GM23248 (cell line): ENCODE data around the gene ZNF570. TPM values are rescaled to one million over a fixed set of nuclear protein-coding genes. Genes with fewer than 3 reads are reported as not detected.
A peak's percentile ranks its signal among the peaks of the same experiment; 100 is the strongest.

Experiments
- DNase-seq: peaks from one replicate; pipeline ENCODE4 v3.0.0-alpha.2; 2015
- H2AFZ ChIP-seq: fragments of 200-600 bp; sonication (generic); 2 replicates; pipeline ENCODE4 v1.6.1; 2016; ENCODE audit warnings: antibody characterized with exemption
- H3F3A ChIP-seq: fragments of 200-600 bp; sonication (generic); 2 replicates; pipeline ENCODE4 v1.6.1; 2016; ENCODE audit warnings: mild to moderate bottlenecking, antibody characterized with exemption, mixed run types; ENCODE audit not compliant: insufficient read depth
- H3K27ac ChIP-seq: fragments of 200-600 bp; sonication (generic); 2 replicates; pipeline ENCODE4 v1.5.1; 2016; ENCODE audit warnings: mild to moderate bottlenecking
- H3K27me3 ChIP-seq: fragments of 200-600 bp; sonication (generic); replicated peaks from 2 replicates; pipeline ENCODE4 v1.6.1; 2016; ENCODE audit warnings: mild to moderate bottlenecking; ENCODE audit not compliant: insufficient read depth
- H3K36me3 ChIP-seq: fragments of 200-600 bp; sonication (generic); 2 replicates; pipeline ENCODE4 v1.6.1; 2016; ENCODE audit warnings: low read depth, mild to moderate bottlenecking
- H3K4me1 ChIP-seq: fragments of 200-600 bp; sonication (generic); 2 replicates; pipeline ENCODE4 v1.6.1; 2016; ENCODE audit warnings: mild to moderate bottlenecking; ENCODE audit not compliant: insufficient read depth
- H3K4me2 ChIP-seq: fragments of 200-600 bp; sonication (generic); one replicate; pipeline ENCODE4 v1.6.1; 2016; ENCODE audit warnings: mild to moderate bottlenecking; ENCODE audit not compliant: unreplicated experiment
- H3K4me3 ChIP-seq: fragments of 200-600 bp; sonication (generic); 2 replicates; pipeline ENCODE4 v1.5.1; 2016; ENCODE audit warnings: mild to moderate bottlenecking
- H3K79me2 ChIP-seq: fragments of 200-600 bp; sonication (generic); 2 replicates; pipeline ENCODE4 v1.6.1; 2016; ENCODE audit warnings: mild to moderate bottlenecking; ENCODE audit not compliant: insufficient read depth
- H3K9ac ChIP-seq: fragments of 200-600 bp; sonication (generic); 2 replicates; pipeline ENCODE4 v1.6.1; 2016; ENCODE audit warnings: mild to moderate bottlenecking
- H3K9me2 ChIP-seq: fragments of 200-600 bp; sonication (generic); 2 replicates; pipeline ENCODE4 v1.6.1; 2016; ENCODE audit warnings: mixed run types, mild to moderate bottlenecking, moderate library complexity; ENCODE audit not compliant: insufficient read depth
- H3K9me3 ChIP-seq: fragments of 200-600 bp; sonication (generic); one replicate; pipeline ENCODE4 v1.6.1; 2017; ENCODE audit warnings: low read depth
- H4K20me1 ChIP-seq: fragments of 200-600 bp; sonication (generic); 2 replicates; pipeline ENCODE4 v1.6.0; 2016; ENCODE audit not compliant: insufficient read depth
- EZH2 ChIP-seq: fragments of 200-600 bp; sonication (generic); IDR thresholded peaks from 2 replicates; pipeline ENCODE4 v1.6.1; 2018; ENCODE audit warnings: antibody characterized with exemption, mild to moderate bottlenecking; ENCODE audit not compliant: insufficient read depth, poor library complexity, severe bottlenecking
- EZH2phosphoT487 ChIP-seq: fragments of 200-600 bp; sonication (generic); IDR thresholded peaks from 2 replicates; pipeline ENCODE4 v1.6.1; 2018; ENCODE audit warnings: antibody characterized with exemption, moderate library complexity, mild to moderate bottlenecking, low read depth; ENCODE audit not compliant: insufficient read depth
- WGBS, 2 experiments: methylation state at CpG; one replicate each; pipeline ENCODE4 v1.1.6; 2015 to 2017; ENCODE audit warnings: low lambda C conversion rate in 2 of 2, low coverage in 1 of 2; ENCODE audit errors: missing lambda C conversion rate in 2 of 2; 5-methylcytosine and 5-hydroxymethylcytosine counted together
- in situ Hi-C: fragments of 300-500 bp; cut with MboI; formaldehyde crosslinking; loops from 2 replicates; pipeline ENCODE4 v1.15.0; 2020
- polyA plus RNA-seq: library from polyadenylated mRNA; unstranded; fragments of >200 nt; fragmentation: Nextera tagmentation; extraction: Ambion mirVana; gene quantifications from 2 replicates; pipeline ENCODE4 v1.2.1, GENCODE V29; 2016
- total RNA-seq: library from RNA; depleted of rRNA; stranded (reverse); fragments of >200 nt; shearing (Covaris generic); gene quantifications from 2 replicates; pipeline ENCODE4 v1.2.3, GENCODE V29; 2014; rRNA removed

Gene ZNF570
- total and polyA plus RNA-seq, 2 experiments from 2014 or later = 2.5 to 6.7 TPM

DNA sequence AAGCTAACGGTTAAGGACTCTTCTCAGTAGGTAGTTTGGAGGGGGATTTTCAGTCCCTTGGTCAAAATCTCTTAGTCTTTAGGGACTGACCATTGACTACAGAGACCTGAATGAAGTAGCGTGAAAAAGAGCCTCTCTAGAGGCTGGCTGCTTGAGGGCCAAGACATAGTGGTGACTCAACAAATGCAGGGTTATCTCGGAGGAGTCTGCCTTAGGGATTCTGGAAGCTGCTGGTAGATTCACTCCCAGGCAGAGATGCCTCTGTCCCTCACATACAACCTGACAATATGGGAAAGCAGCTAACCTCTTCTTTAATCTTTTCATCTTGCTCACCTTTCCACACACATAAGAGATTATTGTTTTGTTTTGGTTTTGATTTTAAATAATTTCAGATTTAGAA is 42.7 kb downstream of the ZNF570 start:
- H3K4me1 ChIP-seq = no peaks in the 10 kb centered on the region
- no peak overlapping the region for H3K4me3 ChIP-seq
- no peaks in the 10 kb centered on the region for H4K20me1 ChIP-seq
- no peak for DNase-seq
- H3K9ac ChIP-seq = no peak overlapping the region
- H3K79me2 ChIP-seq = no peaks in the 10 kb centered on the region
- H3K36me3 ChIP-seq = peaks cover 18% of the 10 kb centered on the region
- TF ChIP-seq EZH2phosphoT487 (no peak), EZH2 (no peak)
- in situ Hi-C loops = no loop called here
- 69 to 91% methylated on average over 3 of the region's 3 CpGs for WGBS, 2 experiments
- H3K4me2 ChIP-seq = no peak overlapping the region
- no peaks in the 10 kb centered on the region for H3F3A ChIP-seq
- no peak overlapping the region for H3K27ac ChIP-seq
- no peaks in the 10 kb centered on the region for H3K9me2 ChIP-seq
- H3K9me3 ChIP-seq = peaks cover 5% of the 10 kb centered on the region
- no peak overlapping the region for H2AFZ ChIP-seq
- no peaks in the 10 kb centered on the region for H3K27me3 ChIP-seq

DNA sequence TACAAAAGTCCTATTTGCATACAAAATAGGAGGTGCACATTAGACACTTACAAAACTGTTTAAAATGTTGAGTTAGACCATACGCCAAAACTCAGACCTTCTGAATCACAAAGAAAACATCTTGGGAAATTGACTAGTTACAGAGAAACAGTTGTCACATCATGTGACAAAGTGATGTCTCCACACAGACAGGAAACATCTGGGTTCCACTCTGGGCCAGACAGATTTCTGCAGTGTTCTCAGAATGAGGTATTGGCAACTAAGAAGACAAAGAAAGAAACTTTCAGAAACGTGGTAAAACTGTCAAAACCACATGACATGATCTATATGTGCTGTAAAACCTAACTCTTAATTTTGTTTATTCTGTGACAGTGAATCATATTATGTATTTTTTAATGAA is 44.2 kb downstream of the ZNF570 start:
- Histone ChIP-seq H2AFZ (no peak overlapping the region), H3K79me2 (no peaks in the 10 kb centered on the region), H4K20me1 (no peaks in the 10 kb centered on the region), H3K4me1 (no peaks in the 10 kb centered on the region), H3K27me3 (no peaks in the 10 kb centered on the region), H3F3A (no peaks in the 10 kb centered on the region), H3K27ac (no peak overlapping the region), H3K36me3 (peaks cover 22% of the 10 kb centered on the region), H3K9ac (no peak overlapping the region), H3K9me2 (no peaks in the 10 kb centered on the region), H3K4me2 (no peak overlapping the region), H3K9me3 (peaks cover 5% of the 10 kb centered on the region), H3K4me3 (no peak overlapping the region)
- DNase-seq = no peak
- WGBS, 2 experiments = 30 to 37% methylated on average over 2 of the region's 2 CpGs
- TF ChIP-seq EZH2phosphoT487 (no peak), EZH2 (no peak)
- in situ Hi-C loops = no loop called here

DNA sequence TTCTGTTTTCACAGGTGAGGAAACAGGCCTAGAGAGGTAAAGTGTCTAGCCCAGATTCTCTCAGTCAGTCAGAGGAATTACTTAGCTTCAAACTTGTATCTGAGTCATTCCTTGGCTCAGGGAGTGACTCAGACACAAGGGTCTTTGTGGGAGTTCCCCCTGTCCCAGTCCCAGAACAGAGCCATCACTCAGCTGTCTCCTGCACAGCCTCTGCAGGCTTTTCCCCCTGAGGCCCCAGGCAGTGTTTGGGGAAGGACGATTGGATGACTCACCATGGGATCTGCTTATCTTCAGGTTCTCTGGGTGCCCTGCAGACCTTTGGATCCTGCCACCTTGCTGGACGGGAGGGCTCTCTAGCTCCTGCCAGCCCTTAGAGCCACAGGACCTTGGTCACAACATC is 50.7 kb downstream of the ZNF570 start:
- Histone ChIP-seq H3K79me2 (no peaks in the 10 kb centered on the region), H3K4me1 (no peaks in the 10 kb centered on the region), H3K9me3 (no peaks in the 10 kb centered on the region), H3K9ac (no peak overlapping the region), H3K27me3 (no peaks in the 10 kb centered on the region), H3K36me3 (peaks cover 15% of the 10 kb centered on the region; the same call in 1 of the 2 replicates), H4K20me1 (no peaks in the 10 kb centered on the region), H3K27ac (no peak overlapping the region), H3F3A (no peaks in the 10 kb centered on the region), H3K4me2 (no peak overlapping the region), H3K4me3 (no peak overlapping the region), H2AFZ (no peak overlapping the region), H3K9me2 (no peaks in the 10 kb centered on the region)
- in situ Hi-C loops = no loop called here
- no peak for TF ChIP-seq EZH2phosphoT487
- TF ChIP-seq EZH2 = no peak
- DNase-seq = no peak
- 44 to 83% methylated on average over 2 of the region's 2 CpGs for WGBS, 2 experiments

GRCh38 chr19:37537391-37537947 is 68.3 kb downstream of the ZNF570 start:
- 73 to 78% methylated on average over 7 of the region's 7 CpGs for WGBS, 2 experiments
- Histone ChIP-seq H3K4me3 (no peak overlapping the region), H3K27me3 (no peaks in the 10 kb centered on the region), H3F3A (no peaks in the 10 kb centered on the region), H3K9me3 (no peaks in the 10 kb centered on the region), H3K79me2 (no peaks in the 10 kb centered on the region), H3K27ac (no peak overlapping the region), H3K4me2 (no peak overlapping the region), H3K9ac (no peak overlapping the region), H4K20me1 (no peaks in the 10 kb centered on the region), H3K9me2 (no peaks in the 10 kb centered on the region), H3K36me3 (peaks cover 31% of the 10 kb centered on the region), H3K4me1 (no peaks in the 10 kb centered on the region), H2AFZ (no peak overlapping the region)
- peak; percentile 10 for DNase-seq
- TF ChIP-seq EZH2 = no peak
- no peak for TF ChIP-seq EZH2phosphoT487
- in situ Hi-C loops = no loop called here

Other genes with a start within 250 kb of the ZNF570 start
- gene ZNF527, start 98.3 kb upstream of the ZNF570 start, total RNA-seq = 3.5 and 10.2 TPM in 2 replicates
- 2.4 and 2.9 TPM in 2 replicates for gene ZNF527, start 98.3 kb upstream of the ZNF570 start, polyA plus RNA-seq
- gene ZNF569, start 1.9 kb upstream of the ZNF570 start, total RNA-seq = 4.9 and 7.2 TPM in 2 replicates
- 4.4 and 4.7 TPM in 2 replicates for gene ZNF569, start 1.9 kb upstream of the ZNF570 start, polyA plus RNA-seq
- gene ZNF793, start 37.6 kb downstream of the ZNF570 start, total RNA-seq = 1.8 and 2.9 TPM in 2 replicates
- gene ZNF793, start 37.6 kb downstream of the ZNF570 start, polyA plus RNA-seq = 2.2 and 2.4 TPM in 2 replicates
- gene ZNF571, start 125.4 kb downstream of the ZNF570 start, total RNA-seq = 2.3 and 2.9 TPM in 2 replicates
- 1.4 and 1.9 TPM in 2 replicates for gene ZNF571, start 125.4 kb downstream of the ZNF570 start, polyA plus RNA-seq
- gene ZNF540, start 125.5 kb downstream of the ZNF570 start, total RNA-seq = 6.2 TPM in 1 of 2 replicates, not detected in the other
- gene ZNF540, start 125.5 kb downstream of the ZNF570 start, polyA plus RNA-seq = 0.58 and 0.76 TPM in 2 replicates
- gene ZFP30, start 186.1 kb downstream of the ZNF570 start, total RNA-seq = 14.0 and 19.3 TPM in 2 replicates
- gene ZFP30, start 186.1 kb downstream of the ZNF570 start, polyA plus RNA-seq = 4.3 and 4.8 TPM in 2 replicates